ENCODE results near the gene TSHB.
"Not testable (repeated sequence)": the region's sequence is repeated elsewhere in the genome, so short reads cannot be mapped to it uniquely, and the experiment has no call there.

Gene TSHB

DNA sequence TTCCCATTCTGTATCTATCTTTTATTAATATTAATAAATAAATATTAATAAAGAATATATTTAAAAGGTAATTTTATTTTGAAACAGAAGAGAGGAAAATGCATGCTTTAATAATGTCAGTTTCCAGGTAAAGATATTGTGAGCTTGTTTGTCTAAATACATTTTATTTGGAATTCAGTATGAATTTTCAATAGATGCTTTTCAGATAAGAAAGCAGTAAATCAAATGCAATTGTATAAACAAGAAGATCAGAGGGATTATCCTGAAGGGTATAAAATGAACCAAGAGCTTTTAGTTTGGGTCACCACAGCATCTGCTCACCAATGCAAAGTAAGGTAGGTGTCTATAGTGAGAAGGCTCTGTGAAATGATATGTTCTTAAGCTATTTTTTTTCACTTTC, at the start of gene TSHB:
Gene TSHB, plus strand, starts transcription at position 301 of the 400 bp plus-strand sequence. CDS start 3,537 bp downstream, outside the sequence.
- DNase-seq: no peak

DNA sequence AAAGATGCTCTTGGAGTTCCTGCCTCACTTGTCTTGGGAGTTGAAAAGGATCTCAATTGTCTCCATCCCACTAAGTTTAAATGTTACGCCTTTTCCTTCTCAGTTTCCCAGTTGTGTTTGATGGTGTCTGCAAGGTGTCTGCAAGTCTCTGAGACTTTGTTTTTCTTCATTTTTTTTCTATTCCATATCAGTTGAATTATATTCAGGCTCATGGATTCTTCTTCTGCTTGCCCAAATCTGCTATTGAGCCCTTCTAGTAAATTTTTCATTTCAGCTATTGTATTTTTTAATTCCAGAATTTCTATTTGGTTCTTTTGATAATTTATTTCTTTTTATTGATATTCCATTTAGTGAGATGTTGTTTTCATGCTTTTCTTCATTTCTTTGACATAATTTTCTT, 47.4 kb upstream of the TSHB start:
- DNase-seq: no peak

DNA sequence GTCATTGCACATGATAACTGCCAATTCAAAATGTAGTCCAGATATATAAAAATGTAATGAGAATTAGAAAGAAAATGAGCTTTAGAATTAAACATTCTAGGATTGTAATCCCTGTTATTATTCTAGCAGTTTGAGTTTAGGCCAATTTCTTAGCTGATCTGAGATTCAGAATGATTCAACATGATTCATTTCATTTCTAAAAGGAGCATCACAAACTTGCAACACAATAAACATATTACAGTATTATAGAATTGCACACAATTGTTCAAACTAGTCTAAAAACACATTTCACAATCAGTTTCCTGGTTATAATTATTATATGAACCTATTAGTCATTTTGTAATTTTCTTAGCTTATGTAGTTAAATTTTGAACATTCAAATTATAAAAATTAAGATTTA, 43.3 kb upstream of the TSHB start:
- no peak for DNase-seq

DNA sequence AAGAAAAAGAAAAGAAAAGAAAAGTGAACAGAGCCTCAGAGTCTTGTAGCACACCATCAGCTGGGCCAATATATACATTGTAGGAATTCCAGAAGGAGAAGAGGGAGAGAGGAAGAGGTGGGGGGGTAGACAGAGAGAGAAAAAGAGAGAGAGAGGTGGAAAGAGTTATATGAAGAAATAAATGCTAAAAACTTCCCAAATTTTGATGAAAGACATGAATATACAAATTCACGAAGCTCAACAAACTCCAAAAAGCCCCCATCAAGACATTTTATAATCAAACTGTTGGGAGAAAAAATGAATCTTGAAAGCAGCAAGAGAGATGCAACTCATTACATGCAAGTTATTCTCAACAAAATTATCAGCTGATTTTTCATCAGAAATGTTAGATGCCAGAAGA, 41.5 kb upstream of the TSHB start:
- DNase-seq: no peak

DNA sequence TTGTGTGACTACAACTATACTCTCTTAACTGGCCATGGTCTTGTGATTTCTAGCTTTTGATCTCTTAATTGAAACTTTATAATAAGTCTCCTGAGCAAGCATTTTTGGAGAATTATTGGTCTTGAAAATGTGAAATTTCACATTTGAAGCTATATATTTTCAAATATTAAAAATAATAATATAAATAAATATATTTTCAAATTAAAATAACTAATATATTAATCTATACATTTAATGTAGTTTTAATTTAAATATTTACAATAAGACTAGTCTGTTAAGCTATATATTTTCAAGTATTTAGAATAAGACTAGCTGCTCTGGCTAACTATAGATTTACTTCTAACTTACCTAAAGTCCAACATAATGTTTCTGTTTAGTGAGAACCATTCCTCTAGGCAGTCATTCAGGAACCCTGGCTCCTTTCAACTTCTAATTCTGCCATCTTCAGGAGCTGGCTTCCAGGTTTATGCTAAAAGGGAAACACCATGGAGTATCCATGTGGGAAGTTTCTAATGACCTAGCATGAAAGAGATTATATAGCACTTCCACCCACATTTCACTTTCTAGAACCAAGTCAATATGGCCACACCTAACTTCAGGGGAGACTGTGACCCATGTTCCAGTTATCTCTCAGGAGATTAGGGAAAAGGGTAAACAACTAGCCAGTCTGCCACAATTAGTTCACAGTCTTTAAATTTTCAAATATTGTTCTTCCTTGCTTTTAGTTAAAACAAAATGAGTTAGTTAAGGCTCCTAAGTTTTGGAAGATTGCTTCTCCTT, 31.9 kb upstream of the TSHB start:
- DNase-seq: no peak

DNA sequence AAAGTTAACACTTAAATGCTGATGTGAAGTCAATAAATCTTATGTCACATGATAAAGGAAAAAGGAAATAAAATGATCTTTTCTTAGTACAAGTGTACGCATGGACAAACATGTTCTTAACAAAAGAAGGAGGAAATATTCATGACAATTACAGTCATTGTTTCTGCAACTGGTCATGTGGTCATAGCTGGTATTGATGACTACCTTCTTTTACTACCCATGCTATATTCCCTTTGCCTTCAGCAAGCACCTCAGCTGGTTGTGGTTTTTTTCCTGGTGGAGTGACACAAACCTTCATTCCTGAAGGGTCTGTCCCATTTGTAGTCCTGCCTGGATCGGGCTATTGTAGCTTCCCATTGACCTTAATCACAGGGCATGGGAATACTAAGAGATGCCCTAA, 23.4 kb upstream of the TSHB start:
- DNase-seq: no peak

DNA sequence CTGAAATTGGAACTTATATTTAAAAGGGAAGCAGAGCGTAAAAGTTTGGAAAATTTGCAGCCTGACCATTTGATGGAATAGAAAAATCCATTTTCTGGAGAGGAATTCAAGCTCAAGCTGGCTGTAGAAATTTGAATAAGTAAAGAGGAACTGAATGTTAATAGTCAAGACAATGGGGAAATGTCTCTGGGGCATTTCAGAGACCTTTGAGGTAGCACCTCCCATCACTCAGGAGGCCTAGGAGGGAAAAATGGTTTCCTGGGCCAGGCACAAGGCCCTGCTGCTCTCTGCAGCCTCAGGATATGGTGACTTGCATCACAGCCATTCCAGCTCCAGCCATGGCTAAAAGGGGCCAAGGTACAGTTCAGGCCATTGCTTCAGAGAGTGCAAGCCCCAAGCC, 17.6 kb upstream of the TSHB start:
- no peak for DNase-seq

DNA sequence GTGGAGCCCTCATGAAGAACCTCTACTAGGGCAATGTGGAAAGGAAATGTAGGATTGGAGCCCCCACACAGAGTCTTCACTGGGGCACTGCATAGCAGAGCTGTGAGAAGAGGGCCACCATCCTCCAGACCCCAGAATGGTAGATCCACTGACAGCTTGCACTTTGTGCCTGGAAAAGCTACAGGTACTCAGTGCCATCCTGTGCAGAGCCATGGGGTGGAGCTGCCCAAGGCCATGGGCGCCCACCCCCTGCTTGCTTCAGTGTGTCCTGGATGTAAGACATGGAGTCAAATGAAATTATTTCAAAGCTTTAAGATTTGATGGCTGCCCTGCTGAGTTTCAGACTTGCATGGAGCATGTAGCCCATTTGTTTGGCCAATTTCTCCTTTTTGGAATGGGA, 17.2 kb upstream of the TSHB start:
- DNase-seq: no peak

DNA sequence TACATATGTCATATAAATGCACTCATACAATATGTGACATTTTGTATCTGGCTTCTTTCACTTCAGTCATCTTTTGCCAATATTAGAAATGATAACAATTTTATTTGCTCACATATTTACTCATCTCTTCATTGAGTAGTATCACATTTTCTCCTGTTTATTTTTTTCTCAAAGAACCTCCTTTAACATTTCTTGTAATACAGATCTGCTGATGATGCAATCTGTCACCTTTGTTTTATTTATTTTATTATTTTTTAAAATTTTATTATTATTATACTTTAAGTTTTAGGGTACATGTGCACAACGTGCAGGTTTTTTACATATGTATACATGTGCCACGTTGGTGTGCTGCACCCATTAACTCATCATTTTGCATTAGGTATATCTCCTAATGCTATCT, 15.8 kb upstream of the TSHB start:
- no peak for DNase-seq

DNA sequence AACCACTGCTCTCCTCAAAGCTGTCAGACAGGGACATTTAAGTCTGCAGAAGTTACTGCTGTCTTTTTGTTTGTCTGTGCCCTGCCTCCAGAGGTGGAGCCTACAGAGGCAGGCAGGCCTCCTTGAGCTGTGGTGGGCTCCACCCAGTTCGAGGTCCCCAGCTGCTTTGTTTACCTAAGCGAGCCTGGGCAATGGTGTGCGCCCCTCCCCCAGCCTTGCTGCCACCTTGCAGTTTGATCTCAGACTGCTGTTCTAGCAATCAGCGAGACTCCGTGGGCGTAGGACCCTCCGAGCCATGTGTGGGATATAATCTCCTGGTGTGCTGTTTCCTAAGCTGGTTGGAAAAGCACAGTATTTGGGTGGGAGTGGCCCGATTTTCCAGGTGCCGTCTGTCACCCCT, 10.1 kb upstream of the TSHB start:
- not testable (repeated sequence) for DNase-seq

DNA sequence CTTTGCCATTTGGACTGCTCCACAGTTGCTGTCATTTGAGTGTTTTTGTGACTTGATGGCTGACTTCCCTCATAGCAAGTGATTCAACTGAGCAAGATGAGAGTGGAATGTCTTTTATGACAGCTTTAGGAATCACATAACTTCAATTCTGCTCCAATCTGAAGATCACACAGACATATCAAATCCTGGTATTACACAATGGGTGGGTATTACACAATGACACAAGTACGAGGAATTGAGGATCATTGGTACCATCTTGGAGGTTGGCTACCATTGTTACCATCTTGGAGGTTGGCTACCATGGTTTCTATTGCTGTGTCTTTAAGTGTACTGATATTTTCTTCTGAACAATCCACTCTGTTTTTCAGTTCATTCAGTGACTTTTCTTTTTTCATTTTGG, 8.5 kb upstream of the TSHB start:
- no peak for DNase-seq

DNA sequence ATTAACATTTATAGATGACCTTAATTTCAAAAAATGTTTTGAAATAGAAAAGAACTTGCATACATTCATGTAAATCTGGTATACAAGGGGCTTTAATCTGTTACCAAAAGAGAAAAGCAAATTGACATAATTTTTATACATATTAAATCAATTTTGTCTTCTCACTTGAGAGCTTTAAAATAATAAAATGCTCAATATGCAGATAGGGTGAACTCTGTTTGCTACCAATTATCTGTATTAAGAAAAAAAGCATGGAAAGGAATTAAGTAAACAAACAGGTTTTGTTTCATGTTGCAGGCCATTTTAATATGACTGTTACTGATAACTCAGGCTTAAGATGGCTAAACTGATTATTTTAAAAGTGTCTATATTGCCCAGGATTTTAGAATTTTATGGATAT, 6.0 kb upstream of the TSHB start:
- no peak for DNase-seq

DNA sequence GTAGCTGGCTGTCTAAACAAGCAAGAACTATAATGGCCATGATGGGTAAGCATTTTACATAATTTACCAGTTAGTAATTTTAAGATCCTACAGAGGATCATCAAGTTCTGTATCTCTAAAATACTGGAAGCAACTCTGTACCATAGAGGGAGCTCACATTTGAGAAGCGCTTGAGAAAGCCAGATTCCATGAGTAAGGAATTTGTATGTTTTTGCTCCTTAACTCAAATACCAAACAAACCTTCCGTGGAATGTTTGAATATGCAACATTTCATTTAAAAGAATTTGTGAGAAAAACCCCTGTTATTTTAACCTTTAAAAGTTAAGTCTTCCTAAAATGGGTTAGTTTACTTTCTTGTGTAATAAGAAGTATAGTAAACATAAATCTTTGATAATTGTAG, 2.0 kb downstream of the TSHB start:
- no peak for DNase-seq

DNA sequence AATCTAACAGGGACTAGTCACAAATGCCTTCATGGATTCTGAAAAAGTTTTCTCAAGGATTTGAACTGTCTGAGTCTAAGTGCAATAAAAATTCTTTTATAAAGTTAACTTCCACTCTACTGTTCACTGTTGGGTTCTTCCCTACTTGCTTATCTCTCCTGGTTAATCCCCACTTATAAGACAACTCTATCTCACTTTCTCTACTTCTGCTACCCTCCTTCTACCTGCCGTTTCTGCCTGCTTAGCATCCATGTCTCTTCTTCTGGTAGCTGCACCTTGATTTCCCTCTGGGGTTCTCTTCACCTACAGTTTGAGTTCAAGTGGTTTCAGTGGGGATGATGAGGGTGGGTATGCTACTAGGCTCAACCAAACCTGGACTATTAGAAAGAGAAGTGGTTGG, 6.0 kb downstream of the TSHB start:
- no peak for DNase-seq

DNA sequence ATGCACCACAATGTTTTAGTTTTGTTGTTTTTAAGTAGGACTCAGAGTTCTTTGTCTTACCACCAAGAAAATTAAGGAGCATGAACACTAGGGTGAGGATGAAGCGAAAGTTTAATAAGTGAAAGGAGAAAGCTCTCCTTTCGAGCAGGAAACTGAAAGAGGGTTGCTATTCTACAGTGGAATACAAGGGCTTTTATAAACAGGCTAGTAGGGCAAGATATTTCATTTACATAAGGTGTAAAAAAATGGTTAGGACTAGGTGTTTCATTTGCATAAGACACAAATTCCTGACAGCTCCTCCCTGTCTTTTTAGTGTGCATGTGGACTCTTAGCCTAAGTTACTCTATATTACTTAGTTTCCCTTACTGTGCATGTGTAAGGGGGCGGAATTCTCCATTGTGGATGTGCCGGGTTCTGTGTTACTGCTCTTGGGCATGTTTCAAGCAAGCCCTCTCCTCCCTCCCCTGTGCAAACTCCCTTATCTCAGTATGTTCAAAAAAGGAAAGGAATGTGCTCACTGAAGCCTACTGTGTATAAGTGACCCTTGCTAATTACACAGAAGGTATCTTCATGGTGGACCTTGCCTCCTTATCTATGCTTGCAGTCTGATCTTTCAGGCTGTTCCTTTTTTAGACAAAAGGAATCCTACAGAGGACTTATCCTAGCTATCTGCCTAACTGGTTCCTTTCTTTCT, 7.3 kb downstream of the TSHB start:
- no peak for DNase-seq

DNA sequence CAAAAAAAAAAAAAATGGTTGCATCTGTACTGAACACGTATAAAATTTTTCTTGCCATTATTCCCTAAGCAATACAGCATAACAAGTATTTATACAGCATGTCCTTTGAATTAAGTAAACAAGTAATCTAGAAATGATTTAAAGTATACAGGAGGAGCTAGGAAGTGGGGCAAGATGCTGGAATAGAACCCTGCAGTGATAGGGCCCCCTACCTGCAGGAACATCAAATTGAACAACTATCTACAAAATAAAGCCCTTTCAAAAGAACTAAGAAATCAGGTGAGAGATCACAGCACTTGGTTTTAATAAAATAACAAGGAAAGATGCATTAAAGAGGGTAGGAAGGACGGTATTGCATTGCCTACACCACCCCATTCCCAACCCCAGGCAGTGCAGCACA, 10.9 kb downstream of the TSHB start:
- DNase-seq: no peak

DNA sequence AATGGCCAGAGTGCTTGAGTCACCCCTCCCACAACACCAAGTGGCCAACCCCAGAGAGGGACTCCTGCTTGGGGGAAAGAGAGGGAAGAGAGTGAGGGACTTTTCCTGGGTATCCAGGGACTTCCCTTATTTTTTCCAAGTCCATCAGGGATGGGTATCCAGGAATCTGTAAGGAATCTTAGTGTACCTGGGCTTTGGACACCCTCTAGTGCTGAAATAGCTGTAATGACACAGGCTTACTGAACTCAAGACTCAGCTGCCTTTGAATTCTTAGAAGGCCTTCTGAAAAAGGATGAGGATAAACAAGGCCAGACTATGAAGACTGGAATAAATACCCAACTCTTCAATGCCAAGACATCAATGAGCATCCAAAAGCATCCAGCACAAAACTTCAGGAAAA, 12.0 kb downstream of the TSHB start:
- DNase-seq: no peak

DNA sequence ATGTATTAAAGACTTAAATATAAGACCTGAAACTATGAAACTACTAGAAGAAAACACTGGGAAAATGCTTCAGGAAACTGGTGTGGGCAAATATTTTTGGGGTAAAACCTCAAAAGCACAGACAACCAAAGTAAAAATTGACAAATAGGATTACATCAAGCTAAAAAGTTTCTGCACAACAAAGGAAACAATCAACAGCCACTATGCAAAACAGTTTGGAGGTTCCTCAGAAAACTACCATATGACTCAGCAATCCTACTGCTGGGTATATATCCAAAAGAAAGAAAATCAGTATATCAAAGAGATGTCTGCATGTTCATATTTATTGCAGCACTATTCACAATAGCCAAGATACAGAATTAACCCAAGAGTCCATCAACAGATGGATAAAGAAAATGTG, 17.1 kb downstream of the TSHB start:
- DNase-seq: peak; percentile 11

DNA sequence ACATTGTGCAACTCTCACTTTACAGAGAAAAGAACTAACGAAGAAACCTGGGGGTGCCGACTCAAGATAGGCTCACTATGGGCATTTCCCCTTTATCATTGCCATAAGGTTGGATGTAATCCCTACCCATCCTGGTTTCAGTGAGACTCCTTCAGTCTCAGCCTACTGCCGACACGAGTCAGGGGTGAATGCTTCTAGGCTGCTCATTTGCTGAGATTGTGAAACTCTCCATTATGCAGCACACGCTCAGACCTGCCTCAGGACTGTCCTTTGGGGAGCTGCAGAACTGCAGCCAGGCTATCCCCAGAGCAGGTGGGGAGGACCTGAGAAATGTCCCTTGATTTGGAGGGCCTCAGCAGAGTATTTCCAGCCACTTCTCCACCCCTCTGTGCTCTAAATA, 22.2 kb downstream of the TSHB start:
- no peak for DNase-seq

DNA sequence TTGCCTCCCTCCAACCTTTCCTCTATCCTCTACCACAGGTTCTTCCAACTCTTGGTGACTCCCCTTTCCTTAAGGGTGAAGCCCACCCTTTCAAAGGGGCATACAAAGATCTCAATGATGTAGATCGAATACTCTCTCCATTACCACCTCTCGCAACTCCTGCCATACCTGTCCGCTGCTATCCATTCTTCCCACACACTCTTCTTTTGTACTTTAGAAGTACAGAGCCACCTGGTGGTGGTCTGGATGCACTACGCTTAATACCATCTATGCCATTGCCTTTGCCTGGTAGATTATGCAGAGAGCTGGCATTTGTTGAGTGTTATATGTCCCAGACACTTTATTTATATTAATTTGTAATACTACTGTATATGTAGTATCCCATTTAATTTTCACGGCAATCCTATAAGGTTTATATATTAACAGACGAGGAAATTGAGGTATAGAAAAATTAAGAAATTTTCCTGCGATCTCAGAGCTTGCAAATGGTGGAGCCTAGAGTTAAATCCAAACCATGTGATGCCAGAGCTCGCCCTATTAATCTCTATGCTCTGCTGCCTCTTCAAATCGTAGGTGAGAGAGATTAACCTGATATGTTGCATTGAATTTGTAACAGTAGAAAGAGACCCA, 22.9 kb downstream of the TSHB start:
- DNase-seq: peak; percentile 69

DNA sequence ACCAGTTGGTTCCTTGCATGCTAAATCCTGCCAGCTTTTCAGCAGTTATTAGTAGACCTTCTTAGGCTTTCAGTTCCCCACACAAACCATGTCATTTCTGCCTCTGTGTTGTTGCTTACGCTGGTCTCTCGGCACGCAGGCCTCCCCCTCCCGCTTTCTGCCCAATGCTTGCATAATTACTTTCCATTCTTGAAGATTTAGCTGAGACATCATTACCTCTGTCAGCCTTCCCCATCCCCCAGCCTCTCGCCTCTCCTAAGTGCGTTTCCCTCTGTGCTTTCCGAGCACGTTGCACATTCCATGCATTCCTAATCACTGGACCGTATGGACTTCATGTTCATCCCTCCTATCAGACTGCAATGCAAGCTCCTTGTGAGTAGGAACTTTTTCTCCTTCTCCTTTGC, 26.8 kb downstream of the TSHB start:
- DNase-seq: peak; percentile 74

DNA sequence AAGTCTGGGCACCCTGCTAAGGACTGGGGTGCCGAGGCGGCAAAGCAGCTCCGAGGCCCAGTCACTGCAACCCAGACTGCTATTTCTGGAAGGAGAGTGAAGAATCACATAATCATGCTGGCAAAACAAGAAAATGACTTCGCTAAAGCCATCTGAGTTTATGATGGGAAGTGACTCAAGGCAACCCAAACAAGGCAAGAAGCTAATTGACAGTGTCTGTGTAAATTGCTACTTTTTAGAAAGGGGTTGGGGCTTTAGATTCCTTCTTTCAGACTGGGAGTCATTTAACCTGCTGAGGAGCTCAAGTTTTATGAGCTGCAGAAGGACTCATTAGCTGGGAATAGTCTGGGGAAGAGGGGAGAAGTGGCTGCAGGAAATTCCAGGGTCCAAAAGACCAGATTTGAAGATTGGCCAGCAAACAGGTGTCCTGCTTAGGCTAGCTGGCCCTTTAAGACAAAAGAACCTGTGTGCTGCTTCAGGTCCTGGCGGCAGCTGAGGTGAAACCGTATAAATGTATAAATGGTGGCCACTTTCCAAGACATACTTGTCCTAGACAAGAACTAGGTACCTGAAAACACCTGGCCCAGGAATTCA, 28.1 kb downstream of the TSHB start:
- no peak for DNase-seq

DNA sequence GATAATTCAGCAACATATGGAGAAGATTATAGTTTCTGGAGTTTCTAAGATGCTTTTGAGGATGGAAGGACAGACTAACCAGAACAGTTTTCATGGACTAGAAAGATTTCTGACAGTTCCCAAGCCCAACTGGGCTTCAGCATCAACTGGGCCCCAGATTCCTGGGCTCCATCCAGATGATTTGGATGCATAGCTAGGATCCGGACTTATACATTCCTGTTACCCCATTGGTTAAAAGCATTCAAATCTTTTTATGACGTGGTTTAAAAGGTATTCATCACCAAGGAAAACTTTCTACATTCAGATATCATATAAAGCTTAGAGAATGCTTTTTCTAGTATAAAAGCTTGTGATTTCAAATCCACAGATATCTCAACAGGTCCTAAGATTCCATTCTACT, 29.7 kb downstream of the TSHB start:
- DNase-seq: no peak

DNA sequence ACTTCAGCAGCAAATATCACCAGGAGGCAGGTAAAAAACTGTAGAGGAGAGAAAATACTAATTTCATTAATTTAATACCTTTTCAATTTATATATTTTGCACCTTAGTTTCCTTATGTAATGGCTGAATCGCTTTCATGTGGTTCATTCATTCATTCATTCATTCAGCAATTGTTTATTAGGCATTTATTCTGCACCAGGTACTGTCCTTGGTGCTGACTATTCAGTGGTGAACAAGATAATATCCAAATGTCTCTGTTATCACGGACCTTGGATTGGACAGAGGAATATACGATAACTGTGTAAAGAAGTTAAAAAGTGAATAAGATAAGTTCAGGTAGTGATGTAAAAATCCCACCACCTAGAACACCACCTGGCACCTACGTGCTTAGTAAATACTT, 30.9 kb downstream of the TSHB start:
- DNase-seq: no peak

All from suppressor macrophage treated with lipopolysaccharide for 4 hours (primary cell).